ENCODE measurements around the gene SIVA1.

SIVA1 gene

DNA sequence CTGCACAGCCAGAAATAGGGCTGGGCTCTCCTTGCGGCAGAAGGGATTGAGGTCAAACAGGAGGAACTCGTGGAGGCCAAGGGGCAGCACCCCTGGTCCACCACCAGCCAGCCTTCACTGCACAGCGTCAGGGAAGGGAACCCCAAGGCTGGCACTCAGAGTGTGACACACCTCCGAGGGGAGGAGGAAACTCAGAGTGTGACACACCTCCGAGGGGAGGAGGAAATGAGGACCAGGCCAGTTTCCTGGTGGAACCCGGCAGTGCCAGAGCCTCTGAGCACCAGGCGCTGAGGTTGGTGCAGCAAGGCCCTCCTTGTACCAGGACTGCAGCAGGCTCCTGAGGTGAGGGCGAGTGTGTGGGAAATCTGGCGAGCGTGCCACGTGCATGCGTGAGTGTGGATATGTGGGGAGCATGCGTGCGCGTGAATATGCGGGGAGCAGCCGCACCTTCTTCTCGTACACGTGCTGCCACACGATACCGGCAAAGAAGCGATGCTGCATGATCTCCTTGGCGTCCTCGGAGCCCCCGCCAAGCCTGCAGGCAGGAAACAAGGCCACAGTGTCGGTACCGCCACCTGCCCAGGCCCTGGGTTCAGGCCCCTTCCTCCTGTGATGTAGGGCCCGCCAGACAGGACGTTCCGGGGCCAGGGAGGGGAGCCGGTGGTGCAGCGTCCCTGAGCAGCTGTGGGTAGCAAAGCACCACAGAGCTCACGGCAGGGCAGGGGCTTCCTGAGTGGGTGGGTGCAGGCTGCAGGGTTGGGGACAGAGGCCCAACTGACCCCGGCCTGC lies 19.2 kb downstream of the SIVA1 start:
- FAIRE-seq: no peak

DNA sequence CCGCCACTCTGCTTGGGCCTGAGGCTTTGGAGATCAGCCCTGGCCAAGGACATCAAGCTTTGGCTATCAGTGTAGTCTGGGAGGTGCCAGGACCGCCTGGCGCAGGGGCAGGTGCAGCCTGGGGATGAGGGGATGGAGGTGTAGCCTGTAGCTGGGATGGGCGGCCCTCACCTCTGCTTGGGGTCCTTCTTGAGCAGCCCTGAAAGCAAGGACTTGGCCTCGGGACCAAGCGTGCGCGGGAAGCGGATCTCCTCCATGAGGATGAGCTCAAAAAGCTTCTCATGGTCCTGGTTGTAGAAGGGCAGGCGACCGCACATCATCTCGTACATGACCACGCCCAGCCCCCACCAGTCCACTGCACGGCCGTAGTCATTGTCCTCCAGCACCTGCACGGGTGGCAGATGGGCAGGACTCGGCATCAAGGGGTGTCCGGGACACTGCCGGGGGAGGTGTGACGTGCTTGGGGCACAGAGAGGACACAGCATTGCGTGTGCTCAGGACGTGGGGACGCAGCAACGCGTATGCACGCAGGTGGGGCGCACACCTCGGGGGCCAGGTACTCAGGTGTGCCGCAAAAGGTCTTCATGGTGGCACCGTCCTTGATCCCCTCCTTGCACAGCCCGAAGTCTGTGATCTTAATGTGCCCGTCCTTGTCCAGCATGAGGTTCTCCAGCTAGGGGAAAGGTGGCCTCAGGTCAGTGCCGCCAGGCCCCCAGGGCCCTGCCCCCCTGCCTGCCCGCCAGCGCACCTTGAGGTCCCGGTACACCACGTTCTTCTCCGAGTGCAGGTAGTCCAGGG lies 20.0 kb downstream of the SIVA1 start:
- no peak for FAIRE-seq

GRCh38 chr14:104773505-104774452 lies 20.8 kb downstream of the SIVA1 start:
- FAIRE-seq: no peak

DNA sequence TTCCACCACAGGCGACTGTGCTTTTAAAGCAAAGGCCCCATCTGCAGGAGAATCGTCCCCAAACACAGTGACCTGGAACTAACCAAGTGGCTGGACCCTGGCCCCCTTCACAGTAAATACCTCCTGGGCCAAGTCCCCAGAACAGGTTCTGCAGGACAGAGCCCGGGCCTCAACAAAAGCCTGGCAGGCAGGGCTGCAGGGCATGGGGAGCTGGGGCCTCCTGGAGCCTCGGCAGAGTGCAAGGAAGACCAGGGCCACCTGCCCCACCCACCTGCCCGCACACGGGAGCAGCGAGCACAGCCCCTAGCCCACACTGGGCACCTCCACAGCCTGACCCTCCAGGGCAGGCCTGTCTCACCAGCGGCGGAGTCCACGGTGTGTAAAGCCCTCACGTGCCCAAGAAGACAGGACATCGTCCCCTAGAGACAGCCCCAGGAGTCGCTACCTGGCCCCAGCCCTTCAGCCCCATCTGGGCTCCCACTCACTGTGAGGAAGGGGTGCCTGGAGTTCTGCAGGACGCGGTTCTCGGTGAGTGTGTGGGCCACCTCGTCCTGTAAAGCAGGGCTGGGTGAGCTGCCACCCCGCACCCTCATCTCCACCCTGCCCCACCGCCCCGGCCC lies 21.6 kb downstream of the SIVA1 start:
- FAIRE-seq: no peak

DNA sequence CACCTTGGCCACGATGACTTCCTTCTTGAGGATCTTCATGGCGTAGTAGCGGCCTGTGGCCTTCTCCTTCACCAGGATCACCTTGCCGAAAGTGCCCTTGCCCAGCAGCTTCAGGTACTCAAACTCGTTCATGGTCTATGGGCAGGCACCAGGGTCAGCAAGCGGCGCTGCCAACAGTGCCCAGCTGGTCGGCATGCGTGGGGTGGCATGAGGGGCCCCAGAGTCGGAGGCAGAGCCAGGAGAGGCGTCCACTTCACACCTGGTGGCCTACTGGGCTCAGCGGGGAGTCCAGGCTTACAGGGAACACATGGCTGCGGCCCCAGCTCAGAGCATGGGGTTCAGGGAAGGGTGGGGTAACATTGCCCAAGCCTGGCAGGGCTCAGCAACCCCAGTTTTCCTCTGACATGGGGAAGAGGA lies 22.1 kb downstream of the SIVA1 start:
- no peak for FAIRE-seq

GRCh38 chr14:104776481-104776880 lies 23.5 kb downstream of the SIVA1 start:
- no peak for FAIRE-seq

GRCh38 chr14:104776961-104777807 lies 24.2 kb downstream of the SIVA1 start:
- no peak for FAIRE-seq

DNA sequence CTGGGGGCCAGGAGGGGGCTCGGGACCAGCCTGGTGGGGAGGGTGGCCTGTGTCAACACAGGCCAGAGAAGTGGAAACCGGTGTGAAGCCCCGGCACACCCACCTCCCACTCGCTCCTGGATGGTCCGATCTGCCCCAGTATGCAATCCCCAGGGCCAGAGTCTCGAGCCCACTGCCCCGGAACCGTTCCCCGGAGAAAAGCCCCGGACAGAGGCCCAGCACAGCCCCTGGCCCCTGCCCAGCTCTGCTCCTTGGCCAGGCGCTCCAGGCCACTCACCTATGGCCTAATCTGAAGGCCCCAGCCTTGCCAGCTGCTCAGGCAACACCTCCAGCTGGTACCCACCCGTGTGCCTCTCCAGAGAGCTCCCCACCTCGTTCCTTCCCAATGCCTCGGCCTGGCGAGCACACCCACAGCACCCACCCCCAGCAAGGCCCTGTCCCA lies 24.9 kb downstream of the SIVA1 start:
- no peak for FAIRE-seq

DNA sequence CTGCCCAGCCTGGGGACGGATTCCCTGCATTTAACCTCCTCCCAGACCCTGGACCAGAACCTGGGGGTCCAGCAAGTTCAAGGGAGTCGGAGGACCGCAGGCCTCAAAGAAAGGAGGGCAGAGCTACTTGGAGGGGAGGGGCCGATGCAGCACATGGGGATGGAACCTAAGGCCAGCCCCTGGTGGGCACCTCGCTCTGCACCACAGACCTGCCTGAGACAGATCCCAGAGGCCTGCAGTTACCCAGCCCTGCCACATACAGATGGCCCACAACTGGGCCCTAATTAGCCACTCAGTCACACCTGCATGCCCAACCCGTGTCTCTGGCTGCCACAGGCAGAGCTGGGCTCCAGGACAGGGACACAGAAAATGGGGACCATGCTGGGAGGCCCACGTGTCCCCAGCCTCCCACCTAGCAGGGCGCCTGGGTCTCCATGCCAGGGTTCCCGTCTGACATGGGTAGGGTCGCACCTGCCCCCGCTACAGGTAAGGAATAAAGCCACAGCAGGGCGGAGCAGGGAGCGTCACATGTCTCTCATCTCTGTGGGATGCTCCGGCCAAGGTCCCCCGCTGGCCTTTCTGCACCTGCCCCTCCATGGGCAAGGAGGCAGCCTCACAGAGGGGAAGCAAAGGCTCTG lies 25.9 kb downstream of the SIVA1 start:
- FAIRE-seq: no peak

DNA sequence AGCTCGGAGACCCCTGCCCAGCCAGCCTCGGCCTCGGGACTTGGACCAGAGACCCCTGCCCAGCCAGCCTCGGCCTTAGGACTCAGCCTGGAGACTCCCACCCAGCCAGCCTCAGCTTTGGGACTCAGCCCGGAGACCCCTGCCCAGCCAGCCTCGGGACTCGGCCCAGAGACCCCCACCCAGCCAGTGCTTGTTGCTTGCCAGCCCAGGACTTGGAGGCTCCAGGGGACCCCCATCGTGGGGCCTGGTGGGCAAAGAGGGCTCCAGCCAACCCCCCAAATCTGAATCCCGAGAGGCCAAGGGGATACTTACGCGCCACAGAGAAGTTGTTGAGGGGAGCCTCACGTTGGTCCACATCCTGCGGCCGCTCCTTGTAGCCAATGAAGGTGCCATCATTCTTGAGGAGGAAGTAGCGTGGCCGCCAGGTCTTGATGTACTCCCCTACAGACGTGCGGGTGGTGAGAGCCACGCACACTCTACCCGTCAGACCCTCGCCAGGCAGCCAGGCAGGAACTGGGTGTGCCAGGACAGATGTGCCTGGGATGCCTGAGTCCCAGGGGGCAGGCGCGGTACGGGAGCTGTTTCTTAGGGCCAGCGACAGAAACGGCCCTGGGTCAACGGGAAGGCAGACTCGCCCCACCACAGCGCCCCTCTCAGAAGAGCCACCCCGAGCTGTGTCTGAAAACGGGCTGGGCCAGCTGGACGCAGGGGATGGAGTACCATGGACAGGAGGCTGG lies 27.0 kb downstream of the SIVA1 start:
- FAIRE-seq: no peak

GRCh38 chr14:104780513-104781030 lies 27.6 kb downstream of the SIVA1 start:
- FAIRE-seq: no peak

DNA sequence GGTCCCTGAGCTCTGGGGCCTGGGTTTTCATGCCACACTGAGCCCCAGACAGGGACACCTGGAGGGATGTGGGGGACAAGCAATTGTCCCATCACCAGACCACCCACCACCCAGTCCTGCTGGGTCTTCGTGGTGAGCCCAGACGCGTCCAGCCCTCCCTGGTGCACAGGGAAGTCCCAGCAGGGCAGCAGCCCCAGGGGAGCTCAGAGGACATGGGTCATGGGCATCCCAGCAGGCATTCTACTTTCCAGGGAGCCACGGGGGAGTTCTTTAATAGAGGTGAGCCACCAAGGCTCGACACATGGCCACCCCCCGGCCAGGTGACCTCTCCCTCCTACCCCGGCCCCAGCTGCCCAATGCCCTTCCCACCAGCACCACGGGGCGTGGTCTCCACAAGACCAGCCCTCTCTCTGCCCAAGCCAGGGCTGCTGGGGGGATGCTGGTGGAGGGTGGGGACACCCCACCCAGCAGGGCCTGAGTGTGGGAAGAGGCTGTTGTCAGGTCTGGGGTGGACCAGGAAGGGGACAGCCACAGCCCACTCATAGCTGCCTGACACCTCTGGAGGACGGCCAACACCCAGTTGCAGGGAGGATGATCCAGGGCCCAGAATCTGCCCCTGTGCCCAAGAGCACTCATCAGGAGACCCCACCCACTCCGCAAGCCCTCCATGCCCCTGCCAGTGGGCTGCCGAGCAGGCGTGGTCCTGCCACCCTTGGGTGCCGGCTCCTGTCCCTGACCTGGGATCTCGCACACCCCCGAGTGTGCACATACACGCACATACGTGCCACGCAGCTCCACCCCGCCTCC lies 28.5 kb downstream of the SIVA1 start:
- no peak for FAIRE-seq

- no peak for FAIRE-seq
These were observed 29.3 kb downstream of the SIVA1 start for GRCh38 chr14:104782086-104782807.

DNA sequence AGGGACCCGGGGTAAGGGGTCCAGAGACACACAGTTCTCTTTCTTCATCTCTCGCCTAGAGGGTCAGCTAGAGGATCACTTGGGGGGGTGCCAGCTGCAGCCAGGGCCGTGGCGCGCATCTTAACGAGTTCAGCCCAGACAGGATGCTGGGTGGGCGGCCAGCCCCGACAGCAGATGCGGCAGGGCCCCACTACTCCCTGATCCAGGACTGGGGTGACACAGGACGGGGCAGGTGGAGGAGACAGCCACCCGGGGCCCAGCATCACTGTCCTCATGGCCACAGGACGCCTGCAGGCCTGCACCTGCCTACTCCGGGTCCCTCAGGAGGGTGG lies 29.8 kb downstream of the SIVA1 start:
- FAIRE-seq: no peak

- no peak for FAIRE-seq
These were observed 30.7 kb downstream of the SIVA1 start for GRCh38 chr14:104783484-104784217.

GRCh38 chr14:104784218-104784568 lies 31.2 kb downstream of the SIVA1 start:
- FAIRE-seq: no peak

GRCh38 chr14:104784846-104785707 lies 32.1 kb downstream of the SIVA1 start:
- FAIRE-seq: no peak

Measured in G401.6 (cell line).